K562 (cell line): ENCODE data around the gene APOC4. TPM values are rescaled to one million over a fixed set of nuclear protein-coding genes. Genes with fewer than 3 reads are reported as not detected.
A peak's percentile ranks its signal among the peaks of the same experiment; 100 is the strongest.

ENCODE experiments used
- DPF2 ChIP-seq: fragments of 450-650 bp; IDR thresholded peaks from 2 replicates; pipeline ENCODE4 v1.6.1; 2016
- ELK1 ChIP-seq: sonication (generic); formaldehyde crosslinking; IDR thresholded peaks from 2 replicates; pipeline ENCODE4 v1.8.1; 2022; ENCODE audit warnings: missing genetic modification reagents
- GATAD2A ChIP-seq: fragments of 450-650 bp; IDR thresholded peaks from 2 replicates; pipeline ENCODE4 v1.6.1; 2017
- HCFC1 ChIP-seq: IDR thresholded peaks from 2 replicates; pipeline ENCODE4 v1.6.1; 2012; ENCODE audit warnings: low read depth, low read length, improper control_type of control experiment
- NCOA1 ChIP-seq: fragments of 450-650 bp; IDR thresholded peaks from 2 replicates; pipeline ENCODE4 v1.6.1; 2016; ENCODE audit warnings: low read depth
- NFATC3 ChIP-seq: fragments of 450-650 bp; IDR thresholded peaks from 2 replicates; pipeline ENCODE4 v1.6.1; 2017; ENCODE audit warnings: mild to moderate bottlenecking
- NRF1 ChIP-seq, 2 experiments: fragments of 450-650 bp; IDR thresholded peaks in 1 of 2; conservative IDR thresholded peaks in 1 of 2; 2 replicates each; pipeline ENCODE4 v1.6.1; 2014; ENCODE audit warnings: mild to moderate bottlenecking in 2 of 2
- OTX1 ChIP-seq: fragments of 450-650 bp; formaldehyde crosslinking; IDR thresholded peaks from 2 replicates; pipeline ENCODE4 v1.4.0; 2022; ENCODE audit warnings: mild to moderate bottlenecking
- PCBP2 ChIP-seq: fragments of 200-400 bp; formaldehyde crosslinking; IDR thresholded peaks from 2 replicates; pipeline ENCODE4 v1.6.1; 2018; ENCODE audit warnings: low read length, low read depth, mild to moderate bottlenecking, moderate library complexity; ENCODE audit not compliant: poor library complexity, severe bottlenecking
- PHF20 ChIP-seq: fragments of 450-650 bp; IDR thresholded peaks from 2 replicates; pipeline ENCODE4 v1.6.1; 2018; ENCODE audit not compliant: partially characterized antibody
- PTRF ChIP-seq: fragments of 450-650 bp; IDR thresholded peaks from 2 replicates; pipeline ENCODE4 v1.6.1; 2016; ENCODE audit warnings: mild to moderate bottlenecking, missing genetic modification characterization, missing compliant biosample characterization
- SIN3A ChIP-seq, 2 experiments: fragments of 150-350 bp in 1 of 2; IDR thresholded peaks; 2 replicates each; pipeline ENCODE4 v1.6.1; 2011 to 2016; ENCODE audit warnings: borderline replicate concordance in 2 of 2, low read depth in 2 of 2, low read length in 2 of 2, mild to moderate bottlenecking in 2 of 2, moderate library complexity in 2 of 2; ENCODE audit not compliant: control insufficient read depth in 1 of 2
- SREBF2 ChIP-seq: sonication (generic); formaldehyde crosslinking; IDR thresholded peaks from 2 replicates; pipeline ENCODE4 v1.4.0; 2020; ENCODE audit warnings: mild to moderate bottlenecking, missing genetic modification reagents
- ZBTB34 ChIP-seq: fragments of 250-450 bp; sonication (Bioruptor Pico); IDR thresholded peaks from 2 replicates; pipeline ENCODE4 v1.8.0; 2021; ENCODE audit warnings: mild to moderate bottlenecking, moderate library complexity
- ZC3H4 ChIP-seq: sonication (generic); formaldehyde crosslinking; IDR thresholded peaks from 2 replicates; pipeline ENCODE4 v1.9.0; 2021; ENCODE audit warnings: missing genetic modification reagents, borderline replicate concordance
- ZNF134 ChIP-seq: fragments of 250-450 bp; sonication (Bioruptor Pico); conservative IDR thresholded peaks from 2 replicates; pipeline ENCODE4 v1.4.0; 2020
- ZNF165 ChIP-seq: fragments of 250-450 bp; sonication (Bioruptor Pico); IDR thresholded peaks from 2 replicates; pipeline ENCODE4 v1.4.0; 2020; ENCODE audit warnings: borderline replicate concordance
- ZNF175 ChIP-seq: fragments of 200-800 bp; sonication (Bioruptor generic); IDR thresholded peaks from 2 replicates; pipeline ENCODE4 v1.6.1; 2016; ENCODE audit warnings: low read depth, mild to moderate bottlenecking, missing genetic modification characterization, missing compliant biosample characterization
- ZNF24 ChIP-seq: fragments of 450-650 bp; IDR thresholded peaks from 2 replicates; pipeline ENCODE4 v1.6.1; 2016
- ZNF77 ChIP-seq: fragments of 250-450 bp; sonication (Bioruptor Pico); IDR thresholded peaks from 2 replicates; pipeline ENCODE4 v1.5.0; 2020
- polyA plus RNA-seq, 8 experiments: library from polyadenylated mRNA; depleted of rRNA in 4 of 8; stranded (reverse) in 5 of 8; unstranded in 3 of 8; fragments of >200 nt; fragmentation: Nextera tagmentation in 2 of 8; fragmentation: Illumina TruSeq in 1 of 8; extraction: Ambion mirVana in 2 of 8; extraction: Trizol in 1 of 8; gene quantifications; 2 replicates each; pipeline versions ENCODE4 v1.2.1 to v1.2.3, GENCODE V29; 2011 to 2014; ENCODE audit warnings: inconsistent platforms in 1 of 8, missing spikeins in 1 of 8
- total RNA-seq, 7 experiments: library from RNA; depleted of rRNA in 6 of 7; stranded (reverse); fragments of >200 nt in 6 of 7; fragmentation: Illumina TruSeq in 2 of 7; extraction: Trizol in 2 of 7; gene quantifications; 2 replicates each; pipeline versions ENCODE4 v1.2.1 to v1.2.3, GENCODE V29; 2011 to 2021; ENCODE audit warnings: low replicate concordance in 1 of 7
- TF ChIP-seq, protein P1 (sequence below): fragments of 450-650 bp; conservative IDR thresholded peaks from 2 replicates; pipeline ENCODE4 v1.6.1; 2016; ENCODE audit warnings: missing genetic modification characterization, low read depth, mild to moderate bottlenecking, missing compliant biosample characterization, moderate library complexity
- TF ChIP-seq, protein P2 (sequence below), 2 experiments: IDR thresholded peaks in 1 of 2; conservative IDR thresholded peaks in 1 of 2; 2 replicates each; pipeline ENCODE4 v1.6.1; 2016; ENCODE audit warnings: low read depth in 2 of 2, mild to moderate bottlenecking in 1 of 2, missing compliant biosample characterization in 1 of 2, missing genetic modification characterization in 1 of 2, moderate library complexity in 1 of 2

APOC4 gene
- total and polyA plus RNA-seq, 9 of the 15 experiments (the other 6 are each of a cell fraction or from before 2014, with no cell fraction given) = 0.46 TPM; not detected in 8

GRCh38 chr19:44954649-44955504 lies 12.8 kb downstream of the APOC4 start, which contains the start of gene CLPTM1 (continued):
- TF ChIP-seq, protein P1, sequence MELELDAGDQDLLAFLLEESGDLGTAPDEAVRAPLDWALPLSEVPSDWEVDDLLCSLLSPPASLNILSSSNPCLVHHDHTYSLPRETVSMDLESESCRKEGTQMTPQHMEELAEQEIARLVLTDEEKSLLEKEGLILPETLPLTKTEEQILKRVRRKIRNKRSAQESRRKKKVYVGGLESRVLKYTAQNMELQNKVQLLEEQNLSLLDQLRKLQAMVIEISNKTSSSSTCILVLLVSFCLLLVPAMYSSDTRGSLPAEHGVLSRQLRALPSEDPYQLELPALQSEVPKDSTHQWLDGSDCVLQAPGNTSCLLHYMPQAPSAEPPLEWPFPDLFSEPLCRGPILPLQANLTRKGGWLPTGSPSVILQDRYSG (tag) = no peak
- TF ChIP-seq ZNF175 = no peak
- TF ChIP-seq PTRF (tag) = no peak
- no peak; the same call in 1 of the 2 replicates for TF ChIP-seq SREBF2 (CRISPR knock-in tag)
- peak; percentile 44; the same call in 1 of the 2 replicates for TF ChIP-seq DPF2
- TF ChIP-seq ZNF134 (CRISPR knock-in tag) = no peak
- TF ChIP-seq ZNF165 = no peak
- peak; percentile 57 for TF ChIP-seq HCFC1
- no peak for TF ChIP-seq ZBTB34 (CRISPR knock-in tag)
- TF ChIP-seq PCBP2 = no peak
- no peak for TF ChIP-seq ELK1 (CRISPR knock-in tag)
- TF ChIP-seq GATAD2A = no peak
- peak; percentile 63 to 91; a peak in 2 of 4 replicates for TF ChIP-seq SIN3A (IDR thresholded peaks at IDR 0.05; ENCODE audit: borderline replicate concordance in 2 of 2, control insufficient read depth in 1 of 2, low read depth in 2 of 2, low read length in 2 of 2)
- peak; percentile 69 for TF ChIP-seq NCOA1
- no peak for TF ChIP-seq ZNF24
- peak; percentile 42; the same call in 1 of the 2 replicates for TF ChIP-seq NFATC3
- TF ChIP-seq NRF1 (conservative IDR thresholded peaks at IDR 0.05 in 1 of 2, IDR thresholded peaks at IDR 0.05 in 1 of 2) = peak; percentile 85 to 88
- TF ChIP-seq ZC3H4 (CRISPR knock-in tag) = no peak
- no peak for TF ChIP-seq OTX1 (CRISPR knock-in tag)
- TF ChIP-seq, protein P2, sequence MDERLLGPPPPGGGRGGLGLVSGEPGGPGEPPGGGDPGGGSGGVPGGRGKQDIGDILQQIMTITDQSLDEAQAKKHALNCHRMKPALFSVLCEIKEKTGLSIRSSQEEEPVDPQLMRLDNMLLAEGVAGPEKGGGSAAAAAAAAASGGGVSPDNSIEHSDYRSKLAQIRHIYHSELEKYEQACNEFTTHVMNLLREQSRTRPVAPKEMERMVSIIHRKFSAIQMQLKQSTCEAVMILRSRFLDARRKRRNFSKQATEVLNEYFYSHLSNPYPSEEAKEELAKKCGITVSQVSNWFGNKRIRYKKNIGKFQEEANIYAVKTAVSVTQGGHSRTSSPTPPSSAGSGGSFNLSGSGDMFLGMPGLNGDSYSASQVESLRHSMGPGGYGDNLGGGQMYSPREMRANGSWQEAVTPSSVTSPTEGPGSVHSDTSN (CRISPR knock-in tag; IDR thresholded peaks at IDR 0.05; ENCODE audit: low read depth) = no peak
- TF ChIP-seq, protein P2 (tag; conservative IDR thresholded peaks at IDR 0.05; ENCODE audit: low read depth) = no peak
- no peak for TF ChIP-seq ZNF77 (CRISPR knock-in tag)
- peak; percentile 91 for TF ChIP-seq PHF20
